Effector CD4-positive, alpha-beta T cell (primary cell): ENCODE results near the gene OLFML2B.

Experiments used
- DNase-seq: peaks from one replicate; pipeline ENCODE4 v3.0.0-alpha.2; 2020

The OLFML2B gene

GRCh38 chr1:162004441-162004950 is 19.2 kb downstream of the OLFML2B start:
- no peak for DNase-seq

DNA sequence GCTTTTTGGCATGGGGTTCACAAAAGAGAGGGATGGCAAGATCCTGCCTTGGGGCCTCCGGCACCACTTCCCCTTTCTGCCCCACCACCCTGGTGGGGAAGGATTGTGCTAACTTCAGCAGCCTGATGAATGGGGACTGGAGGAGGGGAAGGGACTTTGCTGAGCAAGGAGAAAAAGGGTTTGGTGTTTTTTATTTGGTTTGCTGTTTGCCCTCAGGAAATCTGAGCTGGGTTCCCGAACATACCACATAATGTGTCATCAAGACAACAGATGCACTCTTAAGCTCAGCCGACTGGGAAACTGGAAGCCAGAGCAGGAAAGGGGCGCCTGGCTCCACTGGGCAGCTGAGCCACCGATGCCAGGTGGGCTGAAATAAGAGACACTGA is 19.8 kb downstream of the OLFML2B start:
- no peak for DNase-seq

- DNase-seq: no peak
Observed at GRCh38 chr1:162003061-162003829, 20.4 kb downstream of the OLFML2B start.

- DNase-seq: no peak
Observed at GRCh38 chr1:162000053-162000420, 23.6 kb downstream of the OLFML2B start.

GRCh38 chr1:161999301-162000052 is 24.2 kb downstream of the OLFML2B start:
- no peak for DNase-seq

- no peak for DNase-seq
Observed at GRCh38 chr1:161998811-161999210, 24.9 kb downstream of the OLFML2B start.

DNA sequence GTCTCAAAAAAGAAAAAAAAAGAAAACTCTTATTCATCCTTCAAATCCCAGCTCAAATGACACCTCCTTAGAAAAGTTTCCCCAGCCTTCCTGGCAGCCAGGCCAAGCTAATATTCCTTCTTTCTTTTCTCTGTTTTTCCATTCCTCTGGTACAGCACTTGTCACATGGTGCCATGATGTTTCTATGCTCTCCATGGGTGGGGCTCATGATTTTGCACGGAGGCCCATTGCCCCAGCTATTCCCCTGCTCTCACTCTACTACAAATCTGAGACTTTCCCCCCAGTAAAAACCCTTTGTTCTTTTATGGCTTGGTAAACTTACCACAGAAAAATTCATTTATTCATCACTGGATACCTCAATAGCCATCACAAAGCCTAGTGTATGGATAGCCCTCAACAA is 26.5 kb downstream of the OLFML2B start:
- DNase-seq: no peak

- DNase-seq: no peak
Observed at GRCh38 chr1:161994175-161994668, 29.4 kb downstream of the OLFML2B start.

DNA sequence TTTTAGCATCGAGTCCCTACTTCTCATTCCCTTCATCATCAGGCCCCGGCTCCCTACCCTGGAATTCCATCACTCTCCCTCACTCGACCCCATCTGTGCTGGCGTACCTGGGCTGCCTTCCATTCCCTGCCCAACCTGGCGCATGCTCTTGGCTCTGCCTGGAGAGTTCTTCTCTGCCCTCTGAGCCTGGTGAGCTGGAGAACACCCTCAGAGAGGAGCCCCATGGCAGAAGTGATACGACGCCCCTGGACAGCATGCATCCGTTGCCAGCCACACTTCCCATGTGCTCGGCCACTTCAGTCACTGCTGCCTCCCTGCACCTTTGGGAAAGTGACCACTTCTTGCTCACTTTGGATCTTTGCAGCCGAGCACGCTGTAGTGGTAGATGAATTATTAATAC is 30.1 kb downstream of the OLFML2B start:
- DNase-seq: no peak

DNA sequence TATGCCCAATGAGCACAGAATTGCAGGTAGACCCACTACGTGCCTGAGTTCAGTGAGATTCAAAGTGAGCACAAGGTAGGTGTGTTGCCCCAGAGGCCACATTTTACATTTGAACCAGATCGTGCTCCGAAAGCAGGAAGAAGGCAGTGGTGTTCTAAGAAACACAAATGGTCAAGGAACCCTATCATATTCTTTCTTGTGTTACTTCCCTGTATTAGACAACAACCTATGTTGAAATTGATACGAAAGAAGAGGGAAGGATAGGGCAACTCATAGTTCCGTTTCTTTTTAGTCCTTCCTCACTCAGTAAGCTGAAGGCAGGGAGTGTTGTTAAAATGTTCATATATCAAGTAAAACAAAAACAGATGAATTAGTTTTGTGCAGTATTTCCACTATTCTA is 33.9 kb downstream of the OLFML2B start:
- DNase-seq: no peak

DNA sequence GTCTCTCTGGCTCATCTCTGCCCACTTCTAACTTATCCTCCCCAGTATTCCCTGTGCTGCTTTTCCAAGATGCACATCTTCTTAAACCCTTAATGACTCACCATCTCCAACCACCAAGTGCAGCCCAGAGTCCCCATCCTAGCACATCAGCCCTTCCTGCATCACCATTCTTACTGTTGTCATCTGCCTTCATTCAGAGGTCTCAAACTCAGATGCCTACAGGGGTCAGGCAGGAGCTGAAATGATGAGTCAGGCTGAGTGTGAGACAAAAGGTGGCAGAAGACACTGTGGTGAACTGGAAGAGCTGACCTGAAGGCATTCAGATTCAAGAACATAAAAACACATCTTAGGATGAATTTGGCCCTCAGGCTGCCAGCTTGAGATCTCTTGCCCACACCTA is 34.6 kb downstream of the OLFML2B start:
- DNase-seq: no peak

DNA sequence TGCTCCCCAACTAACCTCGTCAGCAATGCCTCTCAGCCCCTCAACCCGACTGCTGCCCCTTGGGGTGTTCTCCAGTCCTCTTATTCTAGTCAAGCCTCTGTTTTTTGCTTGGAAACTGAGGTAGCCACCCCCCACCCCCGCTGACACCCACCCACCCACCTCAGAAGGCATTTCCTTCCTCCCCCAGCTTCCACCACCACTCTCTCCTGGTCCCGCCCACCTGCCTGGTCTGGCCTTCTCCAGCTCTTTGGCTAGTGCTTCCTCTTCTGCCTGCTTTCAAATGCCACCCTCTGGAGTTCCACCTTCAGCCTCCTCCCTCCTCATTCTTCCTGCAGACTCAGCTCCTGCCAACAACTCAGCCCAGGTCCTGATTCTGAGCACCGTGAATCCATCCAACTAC is 35.3 kb downstream of the OLFML2B start:
- no peak for DNase-seq

DNA sequence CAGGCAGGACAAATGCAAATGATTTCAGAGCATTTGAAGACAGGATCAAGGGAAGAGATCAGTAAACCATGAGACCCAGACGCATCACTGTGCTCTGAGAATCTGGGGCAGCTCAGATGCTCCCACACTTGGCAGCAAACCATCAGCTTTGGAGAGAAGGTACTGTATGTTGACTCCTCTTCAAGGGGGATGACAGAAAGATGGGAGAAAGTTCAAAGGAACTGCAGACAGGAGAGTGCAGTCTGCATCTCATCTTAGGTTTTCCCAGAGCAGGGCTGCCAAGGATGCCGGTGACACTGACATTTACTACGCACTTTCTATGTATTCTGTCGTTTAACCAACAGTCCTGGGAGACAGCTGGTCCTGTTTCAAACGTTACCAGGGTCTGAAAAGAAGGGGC is 35.8 kb downstream of the OLFML2B start:
- DNase-seq: no peak

GRCh38 chr1:161987303-161987702 is 36.4 kb downstream of the OLFML2B start:
- no peak for DNase-seq

DNA sequence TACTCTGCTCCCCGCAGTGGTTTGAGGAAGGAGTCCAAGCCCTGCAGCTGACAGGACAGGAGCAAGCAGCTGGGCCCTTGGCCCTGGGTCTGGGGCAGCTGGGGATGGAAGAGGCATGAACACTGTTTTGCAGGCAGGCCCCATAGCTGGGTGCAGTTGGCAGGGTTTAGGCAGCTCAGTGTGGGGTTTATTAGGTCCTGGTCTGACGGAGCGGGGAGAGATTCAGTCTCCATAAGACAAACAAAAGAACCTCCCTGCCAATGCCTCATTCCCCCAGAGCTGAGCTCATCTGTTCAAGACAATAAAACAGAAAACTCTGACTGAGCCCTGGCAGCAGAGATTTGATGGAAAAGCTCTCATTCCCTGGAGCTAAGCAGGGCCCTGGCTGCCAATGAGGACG is 37.3 kb downstream of the OLFML2B start:
- DNase-seq: no peak

DNA sequence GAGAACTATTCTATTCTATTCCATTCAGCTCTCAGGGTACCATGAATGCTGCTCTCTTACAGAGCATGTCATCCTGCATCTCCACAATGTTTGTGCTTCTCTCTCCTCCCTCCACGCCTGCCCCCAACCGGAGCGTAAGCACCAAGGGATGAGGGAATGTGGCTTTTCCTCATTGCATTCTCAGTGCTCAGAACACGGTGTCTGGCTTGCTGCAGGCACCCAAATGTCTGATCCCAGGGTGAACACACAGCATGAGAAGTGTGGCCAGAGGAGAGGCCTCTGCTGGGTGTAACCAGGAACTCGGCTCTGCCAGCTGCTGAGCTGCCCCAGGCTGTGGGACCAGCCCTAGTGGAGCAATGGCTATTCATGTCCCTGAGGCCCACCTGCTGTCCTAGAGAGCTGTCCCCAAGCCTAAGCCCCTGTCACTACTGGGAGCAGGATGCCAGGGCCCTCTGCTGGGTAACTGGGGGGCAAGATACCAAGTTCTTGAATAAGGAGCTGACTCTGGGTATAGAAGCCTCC is 38.3 kb downstream of the OLFML2B start:
- DNase-seq: no peak

DNA sequence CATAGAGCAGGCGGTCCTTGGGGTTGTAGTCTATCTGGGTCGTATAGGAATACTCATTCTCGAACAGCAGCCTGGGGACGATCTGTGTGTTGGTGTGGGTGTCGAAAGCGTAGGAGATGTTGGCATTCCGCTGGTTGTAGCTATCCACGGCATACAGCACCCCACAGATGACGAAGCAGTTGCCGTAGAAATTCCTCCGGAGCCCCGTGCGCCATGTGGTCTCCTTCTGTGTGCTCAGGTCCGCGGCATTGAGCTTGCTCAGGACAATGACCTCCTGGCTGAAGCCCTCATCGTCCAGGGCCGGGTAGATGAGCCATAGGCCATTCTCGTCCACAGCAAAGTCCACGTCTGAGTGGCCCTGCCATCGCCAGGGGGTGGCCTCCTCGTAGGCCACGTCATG is 39.9 kb downstream of the OLFML2B start:
- no peak for DNase-seq

- no peak for DNase-seq
Observed at GRCh38 chr1:161982917-161983316, 40.8 kb downstream of the OLFML2B start.

DNA sequence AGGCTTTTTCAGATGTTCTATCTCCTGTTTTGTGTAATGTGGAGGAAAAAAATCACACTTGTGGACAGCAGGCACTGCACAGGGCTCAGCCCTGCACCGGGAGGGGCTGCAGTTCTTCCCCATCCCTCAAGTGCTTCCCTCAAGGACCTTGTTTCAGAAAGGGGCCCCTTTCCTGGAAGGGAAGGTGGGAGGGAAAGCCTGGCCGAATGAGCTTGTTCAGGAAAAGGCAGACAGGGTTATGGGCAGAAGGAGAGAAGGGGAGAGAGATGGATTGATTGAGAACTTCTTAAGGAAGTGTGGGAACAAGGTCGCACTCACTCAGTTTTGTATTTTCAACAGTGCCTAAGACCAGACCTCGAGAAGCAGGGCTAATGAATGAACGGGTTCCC is 41.2 kb downstream of the OLFML2B start:
- DNase-seq: no peak

DNA sequence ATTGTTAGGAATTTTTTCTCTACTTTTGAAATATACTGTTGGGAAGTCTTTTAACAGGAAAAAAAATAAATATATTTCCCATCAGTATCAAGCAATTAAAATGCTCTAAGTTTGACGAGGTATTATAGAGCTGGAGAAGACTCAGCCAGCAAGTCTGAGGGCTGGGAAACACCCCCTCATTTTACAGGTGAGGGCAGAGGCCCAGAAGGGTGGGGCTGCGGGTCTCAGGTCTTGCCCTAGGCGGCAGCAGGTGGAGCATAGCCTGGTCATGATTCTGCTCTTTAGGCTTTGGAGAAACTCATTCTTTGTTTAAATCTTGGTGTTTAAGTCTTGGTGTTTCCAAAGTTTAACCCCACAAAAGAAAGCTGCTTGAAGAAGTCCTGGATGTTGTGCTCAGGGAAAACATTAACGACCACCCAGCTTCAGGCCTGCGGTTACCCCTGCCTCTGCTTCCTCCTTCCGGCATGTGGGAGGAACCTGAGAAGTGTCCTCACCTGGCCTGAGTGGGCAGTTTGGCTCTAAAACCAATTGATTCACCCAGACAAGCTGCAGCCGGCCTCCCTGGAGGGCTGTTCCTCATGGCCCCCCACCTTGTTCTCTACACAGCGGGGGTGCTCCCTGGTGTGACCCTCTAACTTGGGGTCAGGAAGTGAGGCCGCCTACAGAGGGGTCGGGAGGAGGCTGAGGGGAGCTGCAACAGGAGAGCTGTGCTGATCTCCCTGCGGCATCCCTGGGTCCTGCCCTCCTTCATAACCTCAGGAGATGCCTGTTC is 41.7 kb downstream of the OLFML2B start:
- no peak for DNase-seq

DNA sequence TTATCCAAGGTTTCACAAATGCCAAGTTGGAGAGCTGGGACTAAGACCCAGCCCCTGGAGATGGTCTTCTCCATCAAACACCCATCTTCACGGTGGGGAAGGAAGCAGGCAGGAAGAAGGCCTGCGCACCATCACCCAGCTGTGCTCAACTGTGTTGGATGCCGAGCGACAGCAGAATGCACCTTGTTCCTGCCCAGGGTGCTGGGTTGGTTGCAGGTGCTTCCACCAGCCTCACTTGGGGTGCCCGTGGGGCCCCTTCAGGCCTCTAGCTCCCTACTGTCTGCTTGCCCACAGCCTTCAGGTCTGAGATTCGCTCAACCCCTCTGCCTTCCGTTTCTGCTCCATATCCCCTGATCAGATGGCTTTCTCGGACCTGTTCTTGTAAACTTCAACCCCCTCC is 42.5 kb downstream of the OLFML2B start:
- no peak for DNase-seq

GRCh38 chr1:161978011-161978790 is 45.5 kb downstream of the OLFML2B start:
- no peak for DNase-seq
